NCI-H510A treated with DMSO at 0.1 percent for 48 hours (cell line): Measurements from ENCODE around the gene ZNF316.

Source experiments
- DNase-seq: peaks from one replicate; lab custom pipeline; 2025; lab: John Stamatoyannopoulos, UW

Gene ZNF316

DNA sequence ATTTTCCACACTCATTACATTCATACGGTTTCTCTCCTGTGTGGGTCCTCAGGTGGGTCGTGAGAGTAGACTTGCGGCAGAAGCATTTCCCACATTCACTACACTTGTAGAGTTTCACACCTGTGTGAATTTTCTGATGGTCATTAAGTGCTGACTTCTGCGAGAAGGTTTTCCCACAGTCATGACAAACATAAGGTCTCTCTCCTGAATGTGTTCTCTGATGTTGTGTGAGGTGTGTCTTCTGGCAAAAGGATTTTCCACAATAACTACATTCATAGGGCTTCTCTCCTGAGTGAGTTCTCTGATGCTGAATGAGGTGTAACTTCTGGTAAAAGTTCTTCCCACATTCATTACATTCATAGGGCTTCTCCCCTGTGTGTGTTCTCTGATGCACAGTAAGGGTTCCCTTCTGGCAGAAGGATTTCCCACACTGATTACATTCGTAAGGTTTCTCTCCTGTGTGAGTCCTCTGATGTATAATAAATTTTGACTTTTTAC, 54.5 kb downstream of the ZNF316 start:
- DNase-seq: no peak

DNA sequence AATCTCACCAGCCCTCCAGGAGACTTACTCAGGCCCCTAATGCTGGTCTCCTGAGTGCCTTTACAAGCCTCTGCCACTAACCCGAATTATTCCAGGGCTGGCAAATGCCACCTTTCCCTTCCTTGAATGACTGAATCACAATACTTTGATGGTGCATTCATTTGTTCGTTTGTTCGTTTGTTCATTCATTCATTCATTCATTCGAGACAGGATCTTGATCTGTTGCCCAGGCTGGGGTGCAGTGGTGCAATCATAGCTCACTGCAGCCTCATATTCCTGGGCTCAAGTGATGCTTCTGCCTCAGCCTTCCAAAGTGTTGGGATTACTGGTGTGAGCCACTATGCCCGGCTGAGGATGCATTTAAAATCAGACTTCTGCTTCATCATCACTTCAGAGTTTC, 63.7 kb downstream of the ZNF316 start:
- DNase-seq: no peak

DNA sequence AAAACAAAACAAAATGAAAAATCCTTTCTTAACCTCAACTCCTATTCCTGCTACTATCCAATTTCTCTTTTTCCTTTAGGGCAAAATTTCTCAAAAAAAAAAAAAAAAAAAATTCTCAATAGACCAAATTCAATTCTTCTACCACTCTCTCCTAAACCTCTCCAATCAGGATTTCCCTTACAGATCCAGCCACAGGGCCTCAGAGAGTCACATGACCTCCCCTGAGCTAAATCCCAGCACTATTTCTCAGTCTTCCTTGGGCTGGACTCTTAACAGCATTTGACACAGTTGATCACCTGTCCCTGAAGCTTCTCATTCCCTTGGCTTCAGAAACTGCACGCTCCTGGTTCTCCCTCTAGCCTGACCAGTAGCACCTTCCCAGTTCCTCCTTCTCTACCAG, 64.7 kb downstream of the ZNF316 start:
- no peak for DNase-seq
